ENCODE data around the gene ZNF30.

The ZNF30 gene

DNA sequence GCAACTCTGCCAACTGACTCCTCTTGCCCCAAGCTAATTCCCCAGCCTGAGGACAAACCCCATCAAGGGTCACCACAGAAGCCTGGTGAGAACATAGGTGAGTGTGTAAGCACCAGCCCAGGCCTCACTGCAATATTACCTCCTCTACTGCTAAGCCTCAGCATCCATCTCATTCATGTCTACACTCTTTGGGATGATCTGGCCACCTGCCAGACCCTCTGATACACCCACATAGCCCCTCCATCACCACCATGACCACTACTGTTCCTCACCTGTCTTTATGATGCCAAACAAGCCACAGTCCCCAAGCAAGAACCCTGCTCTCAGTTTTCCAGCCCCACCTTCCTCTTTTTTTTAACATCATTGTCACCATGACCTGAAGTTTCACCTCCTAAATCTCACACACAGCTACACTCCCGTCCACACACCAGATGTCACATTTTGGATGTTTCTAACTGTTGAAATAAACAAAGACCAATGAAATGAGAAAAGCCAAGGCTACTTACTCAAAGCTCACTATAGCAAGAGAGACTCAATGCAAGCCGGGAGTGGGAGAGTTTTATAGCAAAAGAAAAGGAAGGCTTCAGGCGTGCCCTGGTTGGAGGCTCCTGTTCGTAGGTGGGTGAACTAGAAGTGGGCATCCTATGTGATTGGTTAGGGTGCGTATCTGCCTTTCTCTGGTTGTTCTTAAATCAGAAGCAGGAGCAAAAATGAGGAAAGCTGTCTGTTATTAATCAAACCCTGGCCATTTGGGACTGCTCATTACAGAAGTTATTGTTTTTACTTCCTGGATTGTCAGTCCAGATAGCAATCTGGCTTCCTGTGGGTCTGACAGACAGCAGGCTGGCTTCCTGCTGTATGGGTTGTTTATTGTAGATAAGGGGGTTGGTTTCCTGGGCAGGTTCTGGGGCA, 35.3 kb downstream of the ZNF30 start (continued):
- TF ChIP-seq ZNF23 (tag by site-specific recombination; IDR thresholded peaks at IDR 0.05; ENCODE audit: borderline replicate concordance) (no peak), ZNF626 (tag by site-specific recombination; IDR thresholded peaks at IDR 0.05) (no peak), ZNF239 (tag by site-specific recombination; IDR thresholded peaks at IDR 0.05) (no peak), MYNN (tag by site-specific recombination; IDR thresholded peaks at IDR 0.05; ENCODE audit: borderline replicate concordance) (no peak), REPIN1 (tag by site-specific recombination; IDR thresholded peaks at IDR 0.05; ENCODE audit: low read depth) (no peak), ZNF121 (tag by site-specific recombination; IDR thresholded peaks at IDR 0.05) (no peak), ZNF302 (tag by site-specific recombination; IDR thresholded peaks at IDR 0.05; ENCODE audit: low read depth) (no peak), ZNF548 (tag by site-specific recombination; IDR thresholded peaks at IDR 0.05) (no peak), ZFP69B (tag by site-specific recombination; IDR thresholded peaks at IDR 0.05) (no peak), ZFP37 (tag by site-specific recombination; IDR thresholded peaks at IDR 0.05) (no peak), ZNF677 (tag by site-specific recombination; IDR thresholded peaks at IDR 0.05) (no peak), OVOL3 (tag by site-specific recombination; IDR thresholded peaks at IDR 0.05) (no peak), ZBTB8A (tag by site-specific recombination; IDR thresholded peaks at IDR 0.05) (no peak), ZNF274 (IDR thresholded peaks at IDR 0.05; ENCODE audit: low read length) (no peak), ZNF274 (tag by site-specific recombination; IDR thresholded peaks at IDR 0.05; ENCODE audit: borderline replicate concordance) (no peak), ZNF670 (tag by site-specific recombination; IDR thresholded peaks at IDR 0.05; ENCODE audit: low read depth) (no peak), ZNF211 (tag by site-specific recombination; IDR thresholded peaks at IDR 0.05; ENCODE audit: low read depth) (no peak), KLF8 (tag by site-specific recombination; IDR thresholded peaks at IDR 0.05) (no peak), ZXDB (tag by site-specific recombination; IDR thresholded peaks at IDR 0.05) (0 out of 2 replicates have a peak, but pooled peaks have one; percentile 34), ZNF214 (tag by site-specific recombination; IDR thresholded peaks at IDR 0.05; ENCODE audit: borderline replicate concordance) (no peak), ZNF394 (tag by site-specific recombination; IDR thresholded peaks at IDR 0.05; ENCODE audit: borderline replicate concordance) (no peak), ZNF549 (tag by site-specific recombination; IDR thresholded peaks at IDR 0.05) (no peak), ZFP3 (tag by site-specific recombination; IDR thresholded peaks at IDR 0.05; ENCODE audit: low read depth) (no peak), ZNF792 (tag by site-specific recombination; IDR thresholded peaks at IDR 0.05) (no peak), ZEB2 (tag by site-specific recombination; IDR thresholded peaks at IDR 0.05) (no peak), GLI4 (tag by site-specific recombination; IDR thresholded peaks at IDR 0.05) (no peak), ZNF433 (tag by site-specific recombination; IDR thresholded peaks at IDR 0.05; ENCODE audit: low read depth) (no peak), ZNF133 (tag by site-specific recombination; IDR thresholded peaks at IDR 0.05) (no peak), ZNF169 (tag by site-specific recombination; IDR thresholded peaks at IDR 0.05) (no peak), ZNF184 (tag by site-specific recombination; IDR thresholded peaks at IDR 0.05) (no peak)
- TF ChIP-seq, protein P1, sequence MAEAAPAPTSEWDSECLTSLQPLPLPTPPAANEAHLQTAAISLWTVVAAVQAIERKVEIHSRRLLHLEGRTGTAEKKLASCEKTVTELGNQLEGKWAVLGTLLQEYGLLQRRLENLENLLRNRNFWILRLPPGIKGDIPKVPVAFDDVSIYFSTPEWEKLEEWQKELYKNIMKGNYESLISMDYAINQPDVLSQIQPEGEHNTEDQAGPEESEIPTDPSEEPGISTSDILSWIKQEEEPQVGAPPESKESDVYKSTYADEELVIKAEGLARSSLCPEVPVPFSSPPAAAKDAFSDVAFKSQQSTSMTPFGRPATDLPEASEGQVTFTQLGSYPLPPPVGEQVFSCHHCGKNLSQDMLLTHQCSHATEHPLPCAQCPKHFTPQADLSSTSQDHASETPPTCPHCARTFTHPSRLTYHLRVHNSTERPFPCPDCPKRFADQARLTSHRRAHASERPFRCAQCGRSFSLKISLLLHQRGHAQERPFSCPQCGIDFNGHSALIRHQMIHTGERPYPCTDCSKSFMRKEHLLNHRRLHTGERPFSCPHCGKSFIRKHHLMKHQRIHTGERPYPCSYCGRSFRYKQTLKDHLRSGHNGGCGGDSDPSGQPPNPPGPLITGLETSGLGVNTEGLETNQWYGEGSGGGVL (tag by site-specific recombination; IDR thresholded peaks at IDR 0.05), result no peak
- TF ChIP-seq, protein P2, sequence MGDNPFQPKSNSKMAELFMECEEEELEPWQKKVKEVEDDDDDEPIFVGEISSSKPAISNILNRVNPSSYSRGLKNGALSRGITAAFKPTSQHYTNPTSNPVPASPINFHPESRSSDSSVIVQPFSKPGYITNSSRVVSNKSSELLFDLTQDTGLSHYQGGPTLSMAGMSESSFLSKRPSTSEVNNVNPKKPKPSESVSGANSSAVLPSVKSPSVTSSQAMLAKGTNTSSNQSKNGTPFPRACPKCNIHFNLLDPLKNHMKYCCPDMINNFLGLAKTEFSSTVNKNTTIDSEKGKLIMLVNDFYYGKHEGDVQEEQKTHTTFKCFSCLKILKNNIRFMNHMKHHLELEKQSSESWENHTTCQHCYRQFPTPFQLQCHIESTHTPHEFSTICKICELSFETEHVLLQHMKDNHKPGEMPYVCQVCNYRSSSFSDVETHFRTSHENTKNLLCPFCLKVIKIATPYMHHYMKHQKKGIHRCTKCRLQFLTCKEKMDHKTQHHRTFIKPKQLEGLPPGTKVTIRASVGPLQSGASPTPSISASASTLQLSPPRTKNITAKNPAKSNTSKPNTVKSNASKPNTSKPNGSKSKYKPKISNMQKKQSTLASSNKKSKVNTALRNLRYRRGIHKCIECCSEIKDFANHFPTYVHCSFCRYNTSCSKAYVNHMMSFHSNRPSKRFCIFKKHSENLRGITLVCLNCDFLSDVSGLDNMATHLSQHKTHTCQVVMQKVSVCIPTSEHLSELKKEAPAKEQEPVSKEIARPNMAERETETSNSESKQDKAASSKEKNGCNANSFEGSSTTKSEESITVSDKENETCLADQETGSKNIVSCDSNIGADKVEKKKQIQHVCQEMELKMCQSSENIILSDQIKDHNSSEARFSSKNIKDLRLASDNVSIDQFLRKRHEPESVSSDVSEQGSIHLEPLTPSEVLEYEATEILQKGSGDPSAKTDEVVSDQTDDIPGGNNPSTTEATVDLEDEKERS (tag by site-specific recombination; IDR thresholded peaks at IDR 0.05), result no peak
- TF ChIP-seq, protein P3, sequence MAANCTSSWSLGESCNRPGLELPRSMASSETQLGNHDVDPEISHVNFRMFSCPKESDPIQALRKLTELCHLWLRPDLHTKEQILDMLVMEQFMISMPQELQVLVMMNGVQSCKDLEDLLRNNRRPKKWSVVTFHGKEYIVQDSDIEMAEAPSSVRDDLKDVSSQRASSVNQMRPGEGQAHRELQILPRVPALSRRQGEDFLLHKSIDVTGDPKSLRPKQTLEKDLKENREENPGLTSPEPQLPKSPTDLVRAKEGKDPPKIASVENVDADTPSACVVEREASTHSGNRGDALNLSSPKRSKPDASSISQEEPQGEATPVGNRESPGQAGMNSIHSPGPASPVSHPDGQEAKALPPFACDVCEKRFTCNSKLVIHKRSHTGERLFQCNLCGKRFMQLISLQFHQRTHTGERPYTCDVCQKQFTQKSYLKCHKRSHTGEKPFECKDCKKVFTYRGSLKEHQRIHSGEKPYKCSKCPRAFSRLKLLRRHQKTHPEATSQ (tag by site-specific recombination; IDR thresholded peaks at IDR 0.05), result no peak
- TF ChIP-seq, protein P4, sequence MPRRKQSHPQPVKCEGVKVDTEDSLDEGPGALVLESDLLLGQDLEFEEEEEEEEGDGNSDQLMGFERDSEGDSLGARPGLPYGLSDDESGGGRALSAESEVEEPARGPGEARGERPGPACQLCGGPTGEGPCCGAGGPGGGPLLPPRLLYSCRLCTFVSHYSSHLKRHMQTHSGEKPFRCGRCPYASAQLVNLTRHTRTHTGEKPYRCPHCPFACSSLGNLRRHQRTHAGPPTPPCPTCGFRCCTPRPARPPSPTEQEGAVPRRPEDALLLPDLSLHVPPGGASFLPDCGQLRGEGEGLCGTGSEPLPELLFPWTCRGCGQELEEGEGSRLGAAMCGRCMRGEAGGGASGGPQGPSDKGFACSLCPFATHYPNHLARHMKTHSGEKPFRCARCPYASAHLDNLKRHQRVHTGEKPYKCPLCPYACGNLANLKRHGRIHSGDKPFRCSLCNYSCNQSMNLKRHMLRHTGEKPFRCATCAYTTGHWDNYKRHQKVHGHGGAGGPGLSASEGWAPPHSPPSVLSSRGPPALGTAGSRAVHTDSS (tag by site-specific recombination; IDR thresholded peaks at IDR 0.05), result no peak
